Small intestine (tissue), 7 donors: ENCODE data around the gene C6orf15. TPM values are rescaled to one million over a fixed set of nuclear protein-coding genes. Genes with fewer than 3 reads are reported as not detected.
"Not testable (repeated sequence)": the region's sequence is repeated elsewhere in the genome, so short reads cannot be mapped to it uniquely, and the experiment has no call there.

Experiments
- DNase-seq, 2 donors: peaks; one replicate each; pipeline versions ENCODE4 v3.0.0 to v3.0.0-alpha.2; 2013
- FAIRE-seq: peaks from 2 replicates; lab custom pipeline; 2012; peaks lifted over from hg19 to GRCh38; lab: Jason Lieb, UNC
- H3K27ac ChIP-seq, 3 donors: one replicate each; pipeline ENCODE4 v1.5.1; 2013; ENCODE audit warnings: low read length in 2 of 3, mild to moderate bottlenecking in 2 of 3, control low read depth in 1 of 3, inconsistent platforms in 1 of 3, low read depth in 1 of 3, moderate library complexity in 1 of 3
- H3K27me3 ChIP-seq, 3 donors: one replicate each; pipeline ENCODE4 v1.6.1; 2013; ENCODE audit warnings: low read length in 3 of 3, inconsistent platforms in 1 of 3; ENCODE audit not compliant: control insufficient read depth in 3 of 3, insufficient read depth in 3 of 3
- H3K36me3 ChIP-seq, 3 donors: one replicate each; pipeline ENCODE4 v1.6.1; 2013; ENCODE audit warnings: low read length in 3 of 3, inconsistent platforms in 1 of 3, low read depth in 1 of 3, mild to moderate bottlenecking in 1 of 3, moderate library complexity in 1 of 3; ENCODE audit not compliant: control insufficient read depth in 3 of 3, insufficient read depth in 2 of 3
- H3K4me1 ChIP-seq, 3 donors: one replicate each; pipeline ENCODE4 v1.6.1; 2013; ENCODE audit warnings: low read length in 2 of 3, inconsistent platforms in 1 of 3, low read depth in 1 of 3, mild to moderate bottlenecking in 1 of 3, moderate library complexity in 1 of 3; ENCODE audit not compliant: control insufficient read depth in 3 of 3, insufficient read depth in 2 of 3
- H3K4me3 ChIP-seq, 3 donors: one replicate each; pipeline ENCODE4 v1.5.1; 2013; ENCODE audit warnings: low read length in 3 of 3, control low read depth in 1 of 3, inconsistent platforms in 1 of 3, low read depth in 1 of 3, mild to moderate bottlenecking in 1 of 3, moderate library complexity in 1 of 3
- H3K9me3 ChIP-seq, 2 donors: one replicate each; pipeline ENCODE4 v1.6.1; 2013; ENCODE audit warnings: low read depth in 1 of 2, low read length in 1 of 2; ENCODE audit not compliant: control insufficient read depth in 2 of 2, insufficient read depth in 1 of 2
- WGBS, 3 donors: extraction: QIAGEN DNeasy Blood & Tissue Kit; methylation state at CpG; one replicate each; pipeline ENCODE4 v1.1.7; 2013; 5-methylcytosine and 5-hydroxymethylcytosine counted together
- polyA plus RNA-seq, 4 donors: library from polyadenylated mRNA; stranded (reverse) in 3 of 4; unstranded in 1 of 4; fragments of 200-250 nt in 3 of 4; fragments of 120-200 nt in 1 of 4; gene quantifications; one replicate each; pipeline versions ENCODE4 v1.2.1 to v1.2.3, GENCODE V29; 2013
- donor health status: healthy with polysubstance abuse.
- donor health status: control.
- donor health status: control.
- donor health status: Bipolar disorder and iron deficiency.
- donor health status: healthy.

The C6orf15 gene
- polyA plus RNA-seq, 4 donors = not detected

GRCh38 chr6:31076611-31077010 is 35.8 kb downstream of the C6orf15 start:
- H3K4me3 ChIP-seq = no peak overlapping the region
- no peak for DNase-seq
- 85 to 87% (median 86%) methylated on average over 4 of the region's 4 CpGs for WGBS, 3 donors
- FAIRE-seq = no peak
- H3K27me3 ChIP-seq = no peaks in the 10 kb centered on the region
- peaks cover 0 to 3% (median 2%) of the 10 kb centered on the region in 3 donors for H3K4me1 ChIP-seq
- no peaks in the 10 kb centered on the region for H3K9me3 ChIP-seq
- no peaks in the 10 kb centered on the region for H3K36me3 ChIP-seq
- H3K27ac ChIP-seq = no peak overlapping the region

DNA sequence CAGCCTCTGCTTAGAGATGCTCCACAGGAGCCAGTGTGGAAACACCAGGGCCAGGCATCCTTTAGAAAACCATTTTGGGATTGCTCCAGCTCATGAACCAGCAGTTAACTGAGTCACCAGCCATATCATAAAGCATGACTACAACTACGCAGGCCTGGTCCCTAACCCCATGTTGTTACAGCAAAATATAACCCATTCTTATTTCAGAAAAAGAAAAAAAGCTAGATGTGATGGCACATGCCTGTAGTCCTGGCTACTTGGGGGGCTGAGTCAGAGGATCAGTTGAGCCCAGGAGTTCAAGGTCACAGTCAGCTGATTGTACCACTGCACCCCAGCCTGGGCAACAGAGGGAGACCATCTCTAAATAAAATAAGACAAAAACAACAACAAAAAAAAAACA is 36.8 kb downstream of the C6orf15 start:
- no peak overlapping the region for H3K27ac ChIP-seq
- no peaks in the 10 kb centered on the region for H3K36me3 ChIP-seq
- FAIRE-seq (no peak), DNase-seq (no peak)
- peaks cover 0 to 3% (median 2%) of the 10 kb centered on the region in 3 donors for H3K4me1 ChIP-seq
- H3K27me3 ChIP-seq = no peaks in the 10 kb centered on the region
- H3K4me3 ChIP-seq = no peak overlapping the region
- no peaks in the 10 kb centered on the region for H3K9me3 ChIP-seq
- 85 to 91% (median 88%) methylated on average over 1 of the region's 1 CpG for whole genome bisulfite sequencing, 3 donors

- no peak overlapping the region for H3K4me3 ChIP-seq
- WGBS, 3 donors = 84 to 90% (median 85%) methylated on average over 4 of the region's 4 CpGs
These were observed 38.0 kb downstream of the C6orf15 start for GRCh38 chr6:31074401-31074800.

GRCh38 chr6:31070711-31071197 is 41.6 kb downstream of the C6orf15 start:
- Histone ChIP-seq H3K4me1 (no peaks in the 10 kb centered on the region), H3K4me3 (no peak overlapping the region), H3K36me3 (no peaks in the 10 kb centered on the region), H3K27ac (no peak overlapping the region), H3K27me3 (no peaks in the 10 kb centered on the region), H3K9me3 (no peaks in the 10 kb centered on the region)
- FAIRE-seq = no peak
- DNase-seq = peak; percentile 47 to 55
- WGBS, 3 donors = 30 to 49% (median 43%) methylated on average over 6 of the region's 6 CpGs

More at GRCh38 chr6:31074401-31074800, 38.0 kb downstream of the C6orf15 start:
- Histone ChIP-seq H3K36me3 (no peaks in the 10 kb centered on the region), H3K4me1 (peaks cover 0 to under 1% (median 0%) of the 10 kb centered on the region in 3 donors), H3K27ac (no peak overlapping the region), H3K27me3 (no peaks in the 10 kb centered on the region), H3K9me3 (no peaks in the 10 kb centered on the region)
- FAIRE-seq = no peak
- DNase-seq = no peak

DNA sequence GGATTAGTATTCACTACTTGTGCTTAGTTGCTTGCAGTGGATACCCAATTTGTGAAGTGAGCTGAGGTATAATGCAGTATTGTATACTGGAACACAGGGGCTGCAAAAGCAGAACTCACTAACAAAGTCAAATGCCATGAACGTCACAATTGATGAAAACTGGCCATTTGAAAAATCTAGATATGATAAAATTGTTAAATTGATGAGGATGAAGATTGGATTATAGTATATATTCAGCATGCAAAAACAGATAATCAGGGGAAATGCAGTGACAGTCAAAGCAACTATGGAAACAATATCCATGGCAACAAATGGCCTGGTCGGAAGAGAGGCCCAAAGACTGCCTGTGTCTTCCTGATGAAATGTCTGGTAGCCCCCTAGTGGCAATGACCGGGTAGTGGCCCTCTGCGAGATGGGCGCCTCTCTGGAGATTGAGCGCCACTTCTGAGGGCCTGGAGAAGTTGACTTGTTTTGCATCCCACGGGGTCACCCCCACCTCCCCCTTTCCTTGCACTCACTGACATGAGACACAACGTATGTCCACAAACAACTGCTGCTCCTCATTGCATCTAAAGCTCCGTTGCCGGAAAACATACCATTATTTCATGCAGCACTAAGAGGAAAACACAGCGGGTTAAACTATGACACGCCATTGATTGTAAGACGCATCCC is 43.6 kb downstream of the C6orf15 start:
- no peaks in the 10 kb centered on the region for H3K36me3 ChIP-seq
- FAIRE-seq (no peak), DNase-seq (peak; percentile 78 to 80)
- no peaks in the 10 kb centered on the region for H3K27me3 ChIP-seq
- 34 to 43% (median 39%) methylated on average over 13 of the region's 13 CpGs for WGBS, 3 donors
- H3K4me1 ChIP-seq = no peaks in the 10 kb centered on the region
- H3K4me3 ChIP-seq = no peak overlapping the region
- H3K9me3 ChIP-seq = no peaks in the 10 kb centered on the region
- no peak overlapping the region for H3K27ac ChIP-seq

DNA sequence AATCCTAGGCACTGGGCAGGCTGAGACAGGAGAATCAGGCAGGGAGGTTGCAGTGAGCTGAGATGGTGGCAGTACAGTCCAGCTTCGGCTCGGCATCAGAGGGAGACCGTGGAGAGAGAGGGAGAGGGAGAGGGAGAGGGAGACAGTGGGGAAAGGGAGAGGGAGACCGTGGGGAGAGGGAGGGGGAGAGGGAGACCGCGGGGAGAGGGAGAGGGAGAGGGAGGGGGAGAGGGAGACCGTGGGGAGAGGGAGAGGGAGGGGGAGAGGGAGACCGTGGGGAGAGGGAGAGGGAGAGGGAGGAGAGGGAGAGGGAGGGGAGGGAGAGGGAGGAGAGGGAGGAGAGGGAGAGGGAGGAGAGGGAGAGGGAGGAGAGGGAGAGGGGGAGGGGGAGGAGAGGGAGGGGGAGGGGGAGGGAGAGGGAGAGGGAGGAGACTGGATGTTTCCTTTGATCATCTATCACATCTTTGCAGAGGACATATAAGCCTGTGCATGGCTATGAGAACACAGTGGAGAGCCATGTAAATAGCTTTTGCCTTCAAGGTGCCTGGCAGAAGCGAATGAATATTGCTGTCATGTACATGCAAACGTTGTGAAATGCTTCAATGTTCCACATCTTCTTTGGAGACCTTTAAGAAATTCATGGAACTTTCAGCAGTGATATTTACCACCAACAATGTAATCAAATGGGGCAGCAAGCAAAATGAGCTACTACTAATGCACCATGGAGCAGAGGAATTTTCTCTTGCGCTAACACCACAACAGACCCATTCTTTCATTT is 44.3 kb downstream of the C6orf15 start:
- H3K27me3 ChIP-seq, H3K27ac ChIP-seq, H3K4me1 ChIP-seq, FAIRE-seq, DNase-seq, H3K4me3 ChIP-seq, H3K9me3 ChIP-seq, H3K36me3 ChIP-seq: not testable (repeated sequence)
- WGBS, 3 donors = 77 to 88% (median 82%) methylated on average over 3 to 7 of the region's 11 CpGs

DNA sequence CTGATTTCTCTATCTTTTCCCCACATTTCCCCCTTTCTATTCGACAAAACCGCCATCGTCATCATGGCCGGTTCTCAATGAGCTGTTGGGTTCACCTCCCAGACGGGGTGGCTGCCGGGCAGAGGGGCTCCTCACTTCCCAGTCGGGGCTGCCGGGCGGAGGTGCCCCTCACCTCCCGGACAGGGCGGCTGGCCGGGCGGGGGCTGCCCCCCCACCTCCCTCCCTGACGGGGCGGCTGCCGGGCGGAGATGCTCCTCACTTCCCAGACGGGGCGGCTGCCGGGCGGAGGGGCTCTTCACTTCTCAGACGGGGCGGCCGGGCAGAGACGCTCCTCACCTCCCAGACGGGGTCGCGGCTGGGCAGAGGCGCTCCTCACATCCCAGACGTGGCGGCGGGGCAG is 45.3 kb downstream of the C6orf15 start:
- not testable (repeated sequence) for FAIRE-seq, H3K27ac ChIP-seq, H3K27me3 ChIP-seq, H3K4me1 ChIP-seq, H3K9me3 ChIP-seq, DNase-seq, H3K36me3 ChIP-seq, H3K4me3 ChIP-seq
- WGBS, 3 donors = 89 to 92% (median 91%) methylated on average over 14 to 26 of the region's 32 CpGs

DNA sequence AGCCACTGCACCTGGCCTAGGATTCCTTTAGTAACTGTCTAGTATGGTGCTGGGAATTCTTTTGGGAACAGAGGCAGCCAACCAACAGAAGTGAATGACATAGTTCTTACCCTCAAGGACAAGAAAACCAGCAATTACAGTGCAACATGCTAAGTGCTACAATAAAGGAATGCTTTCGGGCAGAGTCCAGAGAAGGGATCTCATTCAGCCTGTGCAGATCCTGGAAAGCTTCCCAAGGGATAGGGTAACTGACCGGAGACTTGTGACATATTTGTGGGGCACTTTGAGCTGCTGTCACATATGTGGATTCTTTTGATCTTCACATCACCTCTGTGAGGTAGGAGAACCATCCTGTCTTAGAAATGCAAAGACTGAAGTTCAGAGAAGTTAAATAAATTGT is 46.8 kb downstream of the C6orf15 start:
- Histone ChIP-seq H3K4me3 (no peak overlapping the region), H3K4me1 (no peaks in the 10 kb centered on the region), H3K9me3 (no peaks in the 10 kb centered on the region), H3K27me3 (peaks cover 0 to 4% (median 0%) of the 10 kb centered on the region in 3 donors), H3K36me3 (no peaks in the 10 kb centered on the region), H3K27ac (no peak overlapping the region)
- 22 to 53% (median 22%) methylated on average over 2 of the region's 2 CpGs for WGBS, 3 donors
- FAIRE-seq (no peak), DNase-seq (peak in 1 of 2 donors; percentile 27)
